GM12878 (cell line): Measurements from ENCODE around the gene PGBD5. TPM values are rescaled to one million over a fixed set of nuclear protein-coding genes. Genes with fewer than 3 reads are reported as not detected.

Experiments
- ATAC-seq: fragments of 200-7000 bp; cut with Tn5 transposase; 3 replicates; pipeline ENCODE4 v1.9.1; 2020; ENCODE audit warnings: mild to moderate bottlenecking, moderate library complexity
- BruUV-seq: library from RNA; stranded (reverse); fragments of 400-500 nt; replicated peaks from 2 replicates; lab custom pipeline; 2021; lab: Mats Ljungman, UMichigan
- CTCF ChIA-PET: fragments of 300-600 bp; sonication (Branson Sonifier 250); formaldehyde crosslinking; extraction: SDS; loops from one replicate; lab custom pipeline; 2021; ENCODE audit warnings: inconsistent platforms; lab: Yijun Ruan, JAX
- POLR2A ChIA-PET: fragments of 350-600 bp; formaldehyde crosslinking; extraction: SDS; loops from one replicate; lab custom pipeline; 2021; ENCODE audit warnings: inconsistent platforms; lab: Charles Lee
- RAD21 ChIA-PET: fragments of 300-600 bp; sonication (Branson Sonifier 250); formaldehyde crosslinking; loops from one replicate; lab custom pipeline; 2023; ENCODE audit warnings: antibody characterized with exemption; ENCODE audit not compliant: unreplicated experiment; lab: Charles Lee
- SMC1A ChIA-PET: fragments of 300-600 bp; sonication (Branson Sonifier 250); formaldehyde crosslinking; loops from one replicate; lab custom pipeline; 2023; ENCODE audit not compliant: unreplicated experiment, uncharacterized antibody; lab: Charles Lee
- DNase-seq: peaks from one replicate; pipeline ENCODE4 v3.0.0-alpha.2; 2011; ENCODE audit warnings: low read depth, low spot score
- FAIRE-seq: peaks from 3 replicates; lab custom pipeline; 2011; peaks lifted over from hg19 to GRCh38; lab: Jason Lieb, UNC
- H2AFZ ChIP-seq: 2 replicates; pipeline ENCODE4 v1.6.0; 2011; ENCODE audit warnings: low read depth, low read length, control low read depth; ENCODE audit not compliant: control insufficient read depth
- H3K27ac ChIP-seq: 2 replicates; pipeline ENCODE4 v1.5.1; 2011; ENCODE audit warnings: control low read depth; ENCODE audit not compliant: control insufficient read depth, insufficient read depth
- H3K27me3 ChIP-seq, 2 experiments: replicated peaks in 1 of 2; 2 replicates each; pipeline versions ENCODE4 v1.6.0 to v1.6.1; 2011; ENCODE audit warnings: low read length in 1 of 2; ENCODE audit not compliant: control insufficient read depth in 2 of 2, insufficient read depth in 2 of 2
- H3K36me3 ChIP-seq, 2 experiments: 2 replicates each; pipeline ENCODE4 v1.5.1; 2011; ENCODE audit warnings: low read length in 1 of 2; ENCODE audit not compliant: control insufficient read depth in 2 of 2, insufficient read depth in 2 of 2
- H3K4me1 ChIP-seq: 2 replicates; pipeline ENCODE4 v1.6.1; 2011; ENCODE audit warnings: mild to moderate bottlenecking, low read length, moderate library complexity, mixed read lengths; ENCODE audit not compliant: control insufficient read depth, insufficient read depth
- H3K4me2 ChIP-seq: 2 replicates; pipeline ENCODE4 v1.6.0; 2011; ENCODE audit warnings: control low read depth; ENCODE audit not compliant: control insufficient read depth, insufficient read depth
- H3K4me3 ChIP-seq: fragments of 200-600 bp; sonication (generic); 2 replicates; pipeline ENCODE4 v1.5.1; 2016
- H3K79me2 ChIP-seq: 2 replicates; pipeline ENCODE4 v1.6.0; 2011; ENCODE audit warnings: low read length; ENCODE audit not compliant: control insufficient read depth, insufficient read depth
- H3K9ac ChIP-seq: 2 replicates; pipeline ENCODE4 v1.8.0; 2011; ENCODE audit warnings: low read length, control low read depth, mixed read lengths; ENCODE audit not compliant: control insufficient read depth, insufficient read depth
- H3K9me3 ChIP-seq: replicated peaks from 3 replicates; pipeline ENCODE4 v1.5.1; 2011; ENCODE audit warnings: mild to moderate bottlenecking, low read length; ENCODE audit not compliant: control insufficient read depth, insufficient read depth
- H4K20me1 ChIP-seq: 2 replicates; pipeline ENCODE4 v1.6.0; 2011; ENCODE audit not compliant: control insufficient read depth, insufficient read depth
- CBX5 ChIP-seq: sonication (generic); IDR thresholded peaks from 2 replicates; pipeline ENCODE4 v1.6.1; 2016; ENCODE audit warnings: low read depth, moderate library complexity, mild to moderate bottlenecking, inconsistent platforms
- CHD2 ChIP-seq: IDR thresholded peaks from 2 replicates; pipeline ENCODE4 v1.6.1; 2011; ENCODE audit warnings: low read depth, low read length, improper control_type of control experiment, borderline replicate concordance
- ETV6 ChIP-seq, 2 experiments: fragments of 450-650 bp in 1 of 2; IDR thresholded peaks in 1 of 2; conservative IDR thresholded peaks in 1 of 2; 2 replicates each; pipeline ENCODE4 v1.6.1; 2014; ENCODE audit warnings: antibody characterized with exemption in 1 of 2, borderline replicate concordance in 1 of 2, low read depth in 1 of 2, mild to moderate bottlenecking in 1 of 2, moderate library complexity in 1 of 2
- IKZF2 ChIP-seq, 2 experiments: fragments of 450-650 bp; IDR thresholded peaks; 2 replicates each; pipeline ENCODE4 v1.6.1; 2017; ENCODE audit warnings: mild to moderate bottlenecking in 2 of 2, moderate library complexity in 2 of 2
- LARP7 ChIP-seq: fragments of 450-650 bp; IDR thresholded peaks from 2 replicates; pipeline ENCODE4 v1.6.1; 2017; ENCODE audit warnings: mild to moderate bottlenecking
- RCOR1 ChIP-seq: conservative IDR thresholded peaks from 2 replicates; pipeline ENCODE4 v1.6.1; 2012; ENCODE audit warnings: low read depth, low read length, improper control_type of control experiment
- RFX5 ChIP-seq: IDR thresholded peaks from 2 replicates; pipeline ENCODE4 v1.6.1; 2011; ENCODE audit warnings: low read depth, low read length, improper control_type of control experiment
- SIX5 ChIP-seq: IDR thresholded peaks from 2 replicates; pipeline ENCODE4 v1.6.1; 2011; ENCODE audit warnings: mild to moderate bottlenecking, low read depth, low read length, moderate library complexity; ENCODE audit not compliant: severe bottlenecking
- SREBF2 ChIP-seq: IDR thresholded peaks from 2 replicates; pipeline ENCODE4 v1.6.1; 2012; ENCODE audit warnings: mild to moderate bottlenecking, low read length
- ZZZ3 ChIP-seq: IDR thresholded peaks from 2 replicates; pipeline ENCODE4 v1.6.1; 2011; ENCODE audit warnings: low read depth; ENCODE audit not compliant: control insufficient read depth, insufficient read length
- WGBS: methylation state at CpG from one replicate; pipeline ENCODE4 v1.1.6; 2016; ENCODE audit warnings: low lambda C conversion rate; ENCODE audit not compliant: insufficient replicate concordance, insufficient coverage; ENCODE audit errors: missing lambda C conversion rate; 5-methylcytosine and 5-hydroxymethylcytosine counted together
- in situ Hi-C: fragments of 300-500 bp; cut with MboI; formaldehyde crosslinking; loops from 9 replicates; pipeline ENCODE4 v1.14.3; 2018; ENCODE audit warnings: mixed read lengths
- intact Hi-C: fragments of 100-400 bp; cut with micrococcal nuclease; formaldehyde crosslinking; loops from one replicate; pipeline ENCODE4 v1.14.2; 2022; ENCODE audit not compliant: unreplicated experiment
- polyA plus RNA-seq, 11 experiments: library from polyadenylated mRNA; depleted of rRNA in 4 of 11; unstranded in 6 of 11; stranded (reverse) in 5 of 11; fragments of >200 nt; fragmentation: Nextera tagmentation in 4 of 11; fragmentation: Illumina TruSeq in 1 of 11; extraction: Ambion mirVana in 4 of 11; extraction: Trizol in 1 of 11; gene quantifications; 1 replicate in 1 of 11; 2 replicates in 10 of 11; pipeline versions ENCODE4 v1.2.1 to v1.2.3, GENCODE V29; 2011 to 2016; ENCODE audit warnings: inconsistent platforms in 2 of 11, missing spikeins in 2 of 11, low read depth in 1 of 11
- total RNA-seq, 4 experiments: library from RNA; depleted of rRNA in 3 of 4; stranded (reverse); fragments of >200 nt in 3 of 4; fragmentation: Illumina TruSeq in 1 of 4; extraction: Trizol in 1 of 4; gene quantifications; 2 replicates each; pipeline versions ENCODE4 v1.2.1 to v1.2.3, GENCODE V29; 2013 to 2021
- TF ChIP-seq, protein P1 (sequence below): IDR thresholded peaks from 2 replicates; pipeline ENCODE4 v1.6.1; 2012; ENCODE audit warnings: low read depth, low read length, improper control_type of control experiment
- TF ChIP-seq, protein P2 (sequence below): fragments of 450-650 bp; IDR thresholded peaks from 2 replicates; pipeline ENCODE4 v1.6.1; 2017; ENCODE audit warnings: mild to moderate bottlenecking, low read depth, inconsistent platforms; ENCODE audit not compliant: poor library complexity, severe bottlenecking
- TF ChIP-seq, protein P3 (sequence below): fragments of 450-650 bp; formaldehyde crosslinking; IDR thresholded peaks from 2 replicates; pipeline ENCODE4 v1.5.0; 2022; ENCODE audit warnings: mild to moderate bottlenecking, missing genetic modification characterization
- TF ChIP-seq, protein P4 (sequence below): IDR thresholded peaks from 2 replicates; pipeline ENCODE4 v1.6.1; 2012; ENCODE audit warnings: mild to moderate bottlenecking, low read depth, low read length

PGBD5 gene
- total and polyA plus RNA-seq, 10 of the 15 experiments (the other 5 are each of a cell fraction or from before 2014, with no cell fraction given): 0.03 TPM; not detected in 9

DNA sequence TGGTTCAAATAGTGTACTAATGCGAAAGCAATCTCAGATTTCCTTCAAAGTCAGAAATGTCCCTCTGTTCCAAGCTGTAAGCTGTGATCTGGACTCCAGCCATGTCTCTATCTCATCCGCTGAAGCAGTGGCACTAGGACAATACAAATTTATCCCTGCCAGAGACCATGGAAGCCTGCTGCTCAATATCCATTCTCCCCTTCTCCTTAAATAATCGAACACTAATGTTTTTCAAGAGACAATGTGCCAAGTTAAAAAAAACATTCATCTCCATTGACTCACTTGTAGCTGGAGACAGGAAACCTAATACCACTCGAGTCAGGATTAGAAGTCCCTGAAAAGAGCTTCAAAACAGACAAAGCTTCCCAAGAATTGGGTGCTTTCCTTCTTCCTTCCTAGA, 38.5 kb upstream of the PGBD5 start:
- BruUV-seq: no TSS peak
- ATAC-seq (no peak), FAIRE-seq (no peak), DNase-seq (no peak)
- in situ Hi-C loops (no loop called here), intact Hi-C loops (no loop called here)
- H4K20me1 ChIP-seq: no peaks in the 10 kb centered on the region
- no peak overlapping the region for H2AFZ ChIP-seq
- POLR2A ChIA-PET: no interaction called here
- H3K4me1 ChIP-seq: no peaks in the 10 kb centered on the region
- RAD21 ChIA-PET: no interaction called here
- no peaks in the 10 kb centered on the region for H3K9me3 ChIP-seq
- WGBS: 35% methylated on average over 4 of the region's 4 CpGs
- no peaks in the 10 kb centered on the region for H3K79me2 ChIP-seq
- no peaks in the 10 kb centered on the region for H3K36me3 ChIP-seq
- CTCF ChIA-PET: no interaction called here
- H3K27me3 ChIP-seq: no peaks in the 10 kb centered on the region
- H3K4me3 ChIP-seq: no peak overlapping the region
- H3K4me2 ChIP-seq: no peak overlapping the region
- H3K27ac ChIP-seq: no peak overlapping the region
- SMC1A ChIA-PET: no interaction called here
- no peak overlapping the region for H3K9ac ChIP-seq
- TF ChIP-seq IKZF2 (IDR thresholded peaks at IDR 0.05): no peak
- TF ChIP-seq ETV6 (conservative IDR thresholded peaks at IDR 0.05 in 1 of 2, IDR thresholded peaks at IDR 0.05 in 1 of 2; ENCODE audit: borderline replicate concordance in 1 of 2, low read depth in 1 of 2): no peak
- no peak for TF ChIP-seq RCOR1
- TF ChIP-seq CHD2: no peak
- TF ChIP-seq, protein P1, sequence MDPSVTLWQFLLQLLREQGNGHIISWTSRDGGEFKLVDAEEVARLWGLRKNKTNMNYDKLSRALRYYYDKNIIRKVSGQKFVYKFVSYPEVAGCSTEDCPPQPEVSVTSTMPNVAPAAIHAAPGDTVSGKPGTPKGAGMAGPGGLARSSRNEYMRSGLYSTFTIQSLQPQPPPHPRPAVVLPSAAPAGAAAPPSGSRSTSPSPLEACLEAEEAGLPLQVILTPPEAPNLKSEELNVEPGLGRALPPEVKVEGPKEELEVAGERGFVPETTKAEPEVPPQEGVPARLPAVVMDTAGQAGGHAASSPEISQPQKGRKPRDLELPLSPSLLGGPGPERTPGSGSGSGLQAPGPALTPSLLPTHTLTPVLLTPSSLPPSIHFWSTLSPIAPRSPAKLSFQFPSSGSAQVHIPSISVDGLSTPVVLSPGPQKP: no peak
- TF ChIP-seq RFX5: no peak
- TF ChIP-seq, protein P2, sequence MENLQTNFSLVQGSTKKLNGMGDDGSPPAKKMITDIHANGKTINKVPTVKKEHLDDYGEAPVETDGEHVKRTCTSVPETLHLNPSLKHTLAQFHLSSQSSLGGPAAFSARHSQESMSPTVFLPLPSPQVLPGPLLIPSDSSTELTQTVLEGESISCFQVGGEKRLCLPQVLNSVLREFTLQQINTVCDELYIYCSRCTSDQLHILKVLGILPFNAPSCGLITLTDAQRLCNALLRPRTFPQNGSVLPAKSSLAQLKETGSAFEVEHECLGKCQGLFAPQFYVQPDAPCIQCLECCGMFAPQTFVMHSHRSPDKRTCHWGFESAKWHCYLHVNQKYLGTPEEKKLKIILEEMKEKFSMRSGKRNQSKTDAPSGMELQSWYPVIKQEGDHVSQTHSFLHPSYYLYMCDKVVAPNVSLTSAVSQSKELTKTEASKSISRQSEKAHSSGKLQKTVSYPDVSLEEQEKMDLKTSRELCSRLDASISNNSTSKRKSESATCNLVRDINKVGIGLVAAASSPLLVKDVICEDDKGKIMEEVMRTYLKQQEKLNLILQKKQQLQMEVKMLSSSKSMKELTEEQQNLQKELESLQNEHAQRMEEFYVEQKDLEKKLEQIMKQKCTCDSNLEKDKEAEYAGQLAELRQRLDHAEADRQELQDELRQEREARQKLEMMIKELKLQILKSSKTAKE: no peak
- TF ChIP-seq, protein P3, sequence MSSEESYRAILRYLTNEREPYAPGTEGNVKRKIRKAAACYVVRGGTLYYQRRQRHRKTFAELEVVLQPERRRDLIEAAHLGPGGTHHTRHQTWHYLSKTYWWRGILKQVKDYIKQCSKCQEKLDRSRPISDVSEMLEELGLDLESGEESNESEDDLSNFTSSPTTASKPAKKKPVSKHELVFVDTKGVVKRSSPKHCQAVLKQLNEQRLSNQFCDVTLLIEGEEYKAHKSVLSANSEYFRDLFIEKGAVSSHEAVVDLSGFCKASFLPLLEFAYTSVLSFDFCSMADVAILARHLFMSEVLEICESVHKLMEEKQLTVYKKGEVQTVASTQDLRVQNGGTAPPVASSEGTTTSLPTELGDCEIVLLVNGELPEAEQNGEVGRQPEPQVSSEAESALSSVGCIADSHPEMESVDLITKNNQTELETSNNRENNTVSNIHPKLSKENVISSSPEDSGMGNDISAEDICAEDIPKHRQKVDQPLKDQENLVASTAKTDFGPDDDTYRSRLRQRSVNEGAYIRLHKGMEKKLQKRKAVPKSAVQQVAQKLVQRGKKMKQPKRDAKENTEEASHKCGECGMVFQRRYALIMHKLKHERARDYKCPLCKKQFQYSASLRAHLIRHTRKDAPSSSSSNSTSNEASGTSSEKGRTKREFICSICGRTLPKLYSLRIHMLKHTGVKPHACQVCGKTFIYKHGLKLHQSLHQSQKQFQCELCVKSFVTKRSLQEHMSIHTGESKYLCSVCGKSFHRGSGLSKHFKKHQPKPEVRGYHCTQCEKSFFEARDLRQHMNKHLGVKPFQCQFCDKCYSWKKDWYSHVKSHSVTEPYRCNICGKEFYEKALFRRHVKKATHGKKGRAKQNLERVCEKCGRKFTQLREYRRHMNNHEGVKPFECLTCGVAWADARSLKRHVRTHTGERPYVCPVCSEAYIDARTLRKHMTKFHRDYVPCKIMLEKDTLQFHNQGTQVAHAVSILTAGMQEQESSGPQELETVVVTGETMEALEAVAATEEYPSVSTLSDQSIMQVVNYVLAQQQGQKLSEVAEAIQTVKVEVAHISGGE: no peak
- TF ChIP-seq CBX5: no peak
- TF ChIP-seq SIX5: no peak
- TF ChIP-seq, protein P4, sequence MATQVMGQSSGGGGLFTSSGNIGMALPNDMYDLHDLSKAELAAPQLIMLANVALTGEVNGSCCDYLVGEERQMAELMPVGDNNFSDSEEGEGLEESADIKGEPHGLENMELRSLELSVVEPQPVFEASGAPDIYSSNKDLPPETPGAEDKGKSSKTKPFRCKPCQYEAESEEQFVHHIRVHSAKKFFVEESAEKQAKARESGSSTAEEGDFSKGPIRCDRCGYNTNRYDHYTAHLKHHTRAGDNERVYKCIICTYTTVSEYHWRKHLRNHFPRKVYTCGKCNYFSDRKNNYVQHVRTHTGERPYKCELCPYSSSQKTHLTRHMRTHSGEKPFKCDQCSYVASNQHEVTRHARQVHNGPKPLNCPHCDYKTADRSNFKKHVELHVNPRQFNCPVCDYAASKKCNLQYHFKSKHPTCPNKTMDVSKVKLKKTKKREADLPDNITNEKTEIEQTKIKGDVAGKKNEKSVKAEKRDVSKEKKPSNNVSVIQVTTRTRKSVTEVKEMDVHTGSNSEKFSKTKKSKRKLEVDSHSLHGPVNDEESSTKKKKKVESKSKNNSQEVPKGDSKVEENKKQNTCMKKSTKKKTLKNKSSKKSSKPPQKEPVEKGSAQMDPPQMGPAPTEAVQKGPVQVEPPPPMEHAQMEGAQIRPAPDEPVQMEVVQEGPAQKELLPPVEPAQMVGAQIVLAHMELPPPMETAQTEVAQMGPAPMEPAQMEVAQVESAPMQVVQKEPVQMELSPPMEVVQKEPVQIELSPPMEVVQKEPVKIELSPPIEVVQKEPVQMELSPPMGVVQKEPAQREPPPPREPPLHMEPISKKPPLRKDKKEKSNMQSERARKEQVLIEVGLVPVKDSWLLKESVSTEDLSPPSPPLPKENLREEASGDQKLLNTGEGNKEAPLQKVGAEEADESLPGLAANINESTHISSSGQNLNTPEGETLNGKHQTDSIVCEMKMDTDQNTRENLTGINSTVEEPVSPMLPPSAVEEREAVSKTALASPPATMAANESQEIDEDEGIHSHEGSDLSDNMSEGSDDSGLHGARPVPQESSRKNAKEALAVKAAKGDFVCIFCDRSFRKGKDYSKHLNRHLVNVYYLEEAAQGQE: no peak
- no peak for TF ChIP-seq LARP7
- no peak for TF ChIP-seq SREBF2
- TF ChIP-seq ZZZ3: no peak
